ENCODE results near the gene LRCH1.

- TF ChIP-seq, protein P1, sequence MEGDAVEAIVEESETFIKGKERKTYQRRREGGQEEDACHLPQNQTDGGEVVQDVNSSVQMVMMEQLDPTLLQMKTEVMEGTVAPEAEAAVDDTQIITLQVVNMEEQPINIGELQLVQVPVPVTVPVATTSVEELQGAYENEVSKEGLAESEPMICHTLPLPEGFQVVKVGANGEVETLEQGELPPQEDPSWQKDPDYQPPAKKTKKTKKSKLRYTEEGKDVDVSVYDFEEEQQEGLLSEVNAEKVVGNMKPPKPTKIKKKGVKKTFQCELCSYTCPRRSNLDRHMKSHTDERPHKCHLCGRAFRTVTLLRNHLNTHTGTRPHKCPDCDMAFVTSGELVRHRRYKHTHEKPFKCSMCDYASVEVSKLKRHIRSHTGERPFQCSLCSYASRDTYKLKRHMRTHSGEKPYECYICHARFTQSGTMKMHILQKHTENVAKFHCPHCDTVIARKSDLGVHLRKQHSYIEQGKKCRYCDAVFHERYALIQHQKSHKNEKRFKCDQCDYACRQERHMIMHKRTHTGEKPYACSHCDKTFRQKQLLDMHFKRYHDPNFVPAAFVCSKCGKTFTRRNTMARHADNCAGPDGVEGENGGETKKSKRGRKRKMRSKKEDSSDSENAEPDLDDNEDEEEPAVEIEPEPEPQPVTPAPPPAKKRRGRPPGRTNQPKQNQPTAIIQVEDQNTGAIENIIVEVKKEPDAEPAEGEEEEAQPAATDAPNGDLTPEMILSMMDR (IDR thresholded peaks at IDR 0.05) = no peak
- TF ChIP-seq GABPB1 (CRISPR knock-in tag; IDR thresholded peaks at IDR 0.05) (no peak), CREB1 (CRISPR knock-in tag; IDR thresholded peaks at IDR 0.05) (no peak), NR2C2 (CRISPR knock-in tag; IDR thresholded peaks at IDR 0.05) (no peak)
Measured at GRCh38 chr13:46605825-46606554, 53.0 kb downstream of the LRCH1 start.
